Smooth muscle cell (in vitro differentiated cells): Measurements from ENCODE around the gene FAM221B. TPM values are rescaled to one million over a fixed set of nuclear protein-coding genes. Genes with fewer than 3 reads are reported as not detected.

Experiments used
- DNase-seq: peaks from one replicate; lab custom pipeline; 2025; ENCODE audit not compliant: unreplicated experiment; lab: John Stamatoyannopoulos, UW
- H2AFZ ChIP-seq: fragments of 200-600 bp; sonication (generic); 2 replicates; pipeline ENCODE4 v1.6.0; 2016; ENCODE audit warnings: antibody characterized with exemption, low read depth, mild to moderate bottlenecking
- H3F3A ChIP-seq: fragments of 200-600 bp; sonication (generic); 2 replicates; pipeline ENCODE4 v1.6.0; 2017; ENCODE audit warnings: antibody characterized with exemption, low read depth
- H3K27ac ChIP-seq: fragments of 200-600 bp; sonication (generic); 2 replicates; pipeline ENCODE4 v1.5.1; 2016; ENCODE audit warnings: low read depth, mild to moderate bottlenecking
- H3K27me3 ChIP-seq: fragments of 200-600 bp; sonication (generic); 2 replicates; pipeline ENCODE4 v1.6.1; 2016; ENCODE audit warnings: low read depth, mild to moderate bottlenecking
- H3K36me3 ChIP-seq: fragments of 200-600 bp; sonication (generic); 2 replicates; pipeline ENCODE4 v1.5.1; 2016; ENCODE audit warnings: low read depth
- H3K4me1 ChIP-seq: fragments of 200-600 bp; sonication (generic); 2 replicates; pipeline ENCODE4 v1.5.1; 2016; ENCODE audit warnings: low read depth
- H3K4me2 ChIP-seq: fragments of 200-600 bp; sonication (generic); 2 replicates; pipeline ENCODE4 v1.6.0; 2016; ENCODE audit warnings: mild to moderate bottlenecking
- H3K4me3 ChIP-seq: fragments of 200-600 bp; sonication (generic); 2 replicates; pipeline ENCODE4 v1.5.1; 2016; ENCODE audit warnings: mild to moderate bottlenecking
- H3K79me2 ChIP-seq: fragments of 200-600 bp; sonication (generic); 2 replicates; pipeline ENCODE4 v1.6.0; 2016; ENCODE audit warnings: low read depth, mild to moderate bottlenecking
- H3K9ac ChIP-seq: fragments of 200-600 bp; sonication (generic); 2 replicates; pipeline ENCODE4 v1.6.0; 2016; ENCODE audit warnings: low read depth
- H3K9me3 ChIP-seq: fragments of 200-600 bp; sonication (generic); replicated peaks from 2 replicates; pipeline ENCODE4 v1.5.1; 2016; ENCODE audit warnings: low read depth
- H4K20me1 ChIP-seq: fragments of 200-600 bp; sonication (generic); 2 replicates; pipeline ENCODE4 v1.6.0; 2016; ENCODE audit warnings: low read depth
- CTCF ChIP-seq: fragments of 200-600 bp; sonication (generic); IDR thresholded peaks from 2 replicates; pipeline ENCODE4 v1.5.1; 2017; ENCODE audit warnings: borderline replicate concordance, mild to moderate bottlenecking, antibody characterized with exemption; ENCODE audit not compliant: insufficient read depth, poor library complexity, severe bottlenecking
- WGBS: methylation state at CpG from one replicate; pipeline ENCODE4 v1.1.7; 2016; ENCODE audit warnings: low lambda C conversion rate; 5-methylcytosine and 5-hydroxymethylcytosine counted together
- polyA plus RNA-seq: library from polyadenylated mRNA; unstranded; fragments of >200 nt; fragmentation: Nextera tagmentation; extraction: Ambion mirVana; gene quantifications from 2 replicates; pipeline ENCODE4 v1.2.1, GENCODE V29; 2016
- total RNA-seq: library from RNA; depleted of rRNA; stranded (reverse); fragments of >200 nt; gene quantifications from 2 replicates; pipeline ENCODE4 v1.2.3, GENCODE V29; 2014

Gene FAM221B
- total and polyA plus RNA-seq, 2 experiments from 2014 or later: not detected

- Histone ChIP-seq H4K20me1 (no peaks in the 10 kb centered on the region), H2AFZ (no peak overlapping the region), H3K9ac (no peak overlapping the region), H3K36me3 (no peaks in the 10 kb centered on the region), H3K27ac (peak overlapping the region; percentile 37), H3K9me3 (no peaks in the 10 kb centered on the region), H3K79me2 (no peaks in the 10 kb centered on the region), H3K4me3 (no peak overlapping the region), H3K4me1 (peaks cover 8% of the 10 kb centered on the region), H3K27me3 (no peaks in the 10 kb centered on the region), H3K4me2 (no peak overlapping the region), H3F3A (no peaks in the 10 kb centered on the region)
- DNase-seq: no peak
- TF ChIP-seq CTCF: no peak
These were observed 32.8 kb downstream of the FAM221B start for GRCh38 chr9:35795695-35796094.

- Histone ChIP-seq H3K79me2 (no peaks in the 10 kb centered on the region), H4K20me1 (no peaks in the 10 kb centered on the region), H2AFZ (no peak overlapping the region), H3K4me3 (no peak overlapping the region), H3F3A (no peaks in the 10 kb centered on the region), H3K36me3 (no peaks in the 10 kb centered on the region), H3K9me3 (no peaks in the 10 kb centered on the region), H3K27ac (no peak overlapping the region), H3K4me1 (peaks cover 12% of the 10 kb centered on the region), H3K4me2 (peak overlapping the region; percentile 91), H3K27me3 (no peaks in the 10 kb centered on the region), H3K9ac (no peak overlapping the region)
- 73% methylated on average over 2 of the region's 2 CpGs for WGBS
- DNase-seq: no peak
- TF ChIP-seq CTCF: no peak
These were observed 35.1 kb downstream of the FAM221B start for GRCh38 chr9:35793461-35793860.

GRCh38 chr9:35792826-35793225 is 35.7 kb downstream of the FAM221B start:
- Histone ChIP-seq H3K27ac (no peak overlapping the region), H3K9ac (no peak overlapping the region), H3F3A (no peaks in the 10 kb centered on the region), H2AFZ (no peak overlapping the region), H3K79me2 (no peaks in the 10 kb centered on the region), H3K4me1 (peaks cover 12% of the 10 kb centered on the region), H3K27me3 (no peaks in the 10 kb centered on the region), H3K4me2 (peak overlapping the region; percentile 91), H3K9me3 (no peaks in the 10 kb centered on the region), H4K20me1 (no peaks in the 10 kb centered on the region), H3K36me3 (no peaks in the 10 kb centered on the region), H3K4me3 (no peak overlapping the region)
- TF ChIP-seq CTCF: no peak
- DNase-seq: no peak
- 92% methylated on average over 14 of the region's 14 CpGs for WGBS

- Histone ChIP-seq H3K9me3 (no peaks in the 10 kb centered on the region), H3K36me3 (no peaks in the 10 kb centered on the region), H3K4me1 (peaks cover 12% of the 10 kb centered on the region), H3K4me2 (peak overlapping the region; percentile 91), H3K27me3 (no peaks in the 10 kb centered on the region), H3K9ac (no peak overlapping the region), H3K27ac (no peak overlapping the region), H3K4me3 (peak overlapping the region; percentile 57), H3F3A (no peaks in the 10 kb centered on the region), H4K20me1 (no peaks in the 10 kb centered on the region), H2AFZ (no peak overlapping the region), H3K79me2 (no peaks in the 10 kb centered on the region)
- no peak for DNase-seq
- 87% methylated on average over 33 of the region's 34 CpGs for WGBS
- TF ChIP-seq CTCF: no peak
These were observed 36.3 kb downstream of the FAM221B start for GRCh38 chr9:35792024-35792813.
